Suprapubic skin (tissue), 4 donors: Measurements from ENCODE around the gene USP7.

Experiments
- EP300 ChIP-seq: sonication (generic); formaldehyde crosslinking; IDR thresholded peaks from one replicate; pipeline ENCODE4 v1.6.1; 2017; ENCODE audit warnings: antibody characterized with exemption
- POLR2A ChIP-seq, 2 donors: fragments of 450-650 bp; IDR thresholded peaks; one replicate each; pipeline ENCODE4 v1.6.1; 2017; ENCODE audit warnings: antibody characterized with exemption in 2 of 2, mild to moderate bottlenecking in 2 of 2, moderate library complexity in 2 of 2
- POLR2AphosphoS5 ChIP-seq, 3 donors: sonication (generic); formaldehyde crosslinking; IDR thresholded peaks; one replicate each; pipeline ENCODE4 v1.6.1; 2017; ENCODE audit warnings: antibody characterized with exemption in 3 of 3
- TF ChIP-seq, protein P1 (sequence below), 2 donors: fragments of 200-600 bp in 1 of 2; fragments of 450-650 bp in 1 of 2; sonication (generic) in 1 of 2; IDR thresholded peaks; one replicate each; pipeline ENCODE4 v1.5.1; 2016 to 2019; ENCODE audit warnings: antibody characterized with exemption in 2 of 2, mild to moderate bottlenecking in 1 of 2, moderate library complexity in 1 of 2

DNA sequence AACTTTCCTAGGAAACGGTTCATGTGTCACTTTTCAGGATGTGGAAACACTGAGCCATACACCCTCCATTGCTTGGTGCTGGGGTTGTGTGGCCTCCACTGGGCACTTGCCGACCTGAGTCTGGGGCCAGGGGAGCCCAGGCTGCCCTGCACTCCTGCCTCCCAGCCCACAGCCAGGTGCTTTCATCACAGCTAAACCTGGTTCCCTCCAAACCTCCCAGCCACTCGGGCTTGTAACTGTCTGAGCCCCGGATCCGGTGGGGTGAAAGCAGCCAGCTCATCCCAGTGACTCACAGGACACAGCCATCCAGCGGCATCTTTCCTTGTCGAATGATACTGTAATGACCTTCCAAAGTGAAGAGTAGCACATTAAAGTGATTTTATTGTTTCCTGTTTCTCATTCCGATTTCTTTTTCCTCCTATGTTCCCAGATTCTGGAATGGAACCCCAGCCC lies 114.7 kb downstream of the USP7 start:
- TF ChIP-seq, protein P1, sequence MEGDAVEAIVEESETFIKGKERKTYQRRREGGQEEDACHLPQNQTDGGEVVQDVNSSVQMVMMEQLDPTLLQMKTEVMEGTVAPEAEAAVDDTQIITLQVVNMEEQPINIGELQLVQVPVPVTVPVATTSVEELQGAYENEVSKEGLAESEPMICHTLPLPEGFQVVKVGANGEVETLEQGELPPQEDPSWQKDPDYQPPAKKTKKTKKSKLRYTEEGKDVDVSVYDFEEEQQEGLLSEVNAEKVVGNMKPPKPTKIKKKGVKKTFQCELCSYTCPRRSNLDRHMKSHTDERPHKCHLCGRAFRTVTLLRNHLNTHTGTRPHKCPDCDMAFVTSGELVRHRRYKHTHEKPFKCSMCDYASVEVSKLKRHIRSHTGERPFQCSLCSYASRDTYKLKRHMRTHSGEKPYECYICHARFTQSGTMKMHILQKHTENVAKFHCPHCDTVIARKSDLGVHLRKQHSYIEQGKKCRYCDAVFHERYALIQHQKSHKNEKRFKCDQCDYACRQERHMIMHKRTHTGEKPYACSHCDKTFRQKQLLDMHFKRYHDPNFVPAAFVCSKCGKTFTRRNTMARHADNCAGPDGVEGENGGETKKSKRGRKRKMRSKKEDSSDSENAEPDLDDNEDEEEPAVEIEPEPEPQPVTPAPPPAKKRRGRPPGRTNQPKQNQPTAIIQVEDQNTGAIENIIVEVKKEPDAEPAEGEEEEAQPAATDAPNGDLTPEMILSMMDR (IDR thresholded peaks at IDR 0.05): no peak
- TF ChIP-seq POLR2A (IDR thresholded peaks at IDR 0.05) (no peak), POLR2AphosphoS5 (IDR thresholded peaks at IDR 0.05) (no peak), EP300 (no peak)
